GM18867 (cell line): Measurements from ENCODE around the gene USP20.

Experiments used
- ATAC-seq: cut with Tn5 transposase; IDR thresholded peaks from one replicate; pipeline ENCODE4 v1.9.1; 2021; ENCODE audit warnings: mild to moderate bottlenecking, moderate library complexity; ENCODE audit not compliant: unreplicated experiment

USP20 gene

GRCh38 chr9:129822898-129823541 is 12.2 kb upstream of the USP20 start:
- ATAC-seq, result no peak

- no peak for ATAC-seq
These were observed 11.7 kb upstream of the USP20 start for GRCh38 chr9:129823542-129823934.

- peak; percentile 87 for ATAC-seq
These were observed 11.2 kb upstream of the USP20 start, which contains the start of gene TOR1A for GRCh38 chr9:129823935-129824601. Gene TOR1A, minus strand, starts transcription at chr9:129824136. Its CDS starts 51 bp downstream, at chr9:129824085.

- ATAC-seq, result no peak
These were observed 8.9 kb upstream of the USP20 start for GRCh38 chr9:129826344-129826743.

GRCh38 chr9:129826759-129827158 is 8.5 kb upstream of the USP20 start:
- ATAC-seq, result no peak

- no peak for ATAC-seq
These were observed 7.2 kb upstream of the USP20 start for GRCh38 chr9:129828051-129828450.

- ATAC-seq, result no peak
These were observed 6.3 kb upstream of the USP20 start for GRCh38 chr9:129828969-129829368.

GRCh38 chr9:129832982-129833381 is 2.3 kb upstream of the USP20 start:
- ATAC-seq, result no peak

GRCh38 chr9:129834489-129835127 is 650 bp upstream of the USP20 start:
- ATAC-seq, result peak; percentile 20

GRCh38 chr9:129835860-129836223 is 584 bp downstream of the USP20 start:
- peak; percentile 1 for ATAC-seq

GRCh38 chr9:129836311-129837007 is 1.2 kb downstream of the USP20 start:
- ATAC-seq, result no peak

GRCh38 chr9:129838707-129839259 is 3.5 kb downstream of the USP20 start:
- ATAC-seq, result no peak

GRCh38 chr9:129839324-129840023 is 4.2 kb downstream of the USP20 start:
- ATAC-seq, result no peak

- ATAC-seq, result no peak
These were observed 4.8 kb downstream of the USP20 start for GRCh38 chr9:129840034-129840433.

GRCh38 chr9:129841071-129841470 is 5.8 kb downstream of the USP20 start:
- ATAC-seq, result no peak

- ATAC-seq, result no peak
These were observed 10.1 kb downstream of the USP20 start for GRCh38 chr9:129845373-129845772.

GRCh38 chr9:129848712-129849441 is 13.6 kb downstream of the USP20 start:
- ATAC-seq, result no peak

GRCh38 chr9:129849901-129850300 is 14.6 kb downstream of the USP20 start:
- ATAC-seq, result no peak

- no peak for ATAC-seq
These were observed 15.7 kb downstream of the USP20 start for GRCh38 chr9:129850821-129851550.
